Heart left ventricle (tissue), 16 donors: Measurements from ENCODE around the gene PUM1. TPM values are rescaled to one million over a fixed set of nuclear protein-coding genes. Genes with fewer than 3 reads are reported as not detected.

Source experiments
- ATAC-seq, 4 donors: fragments of 200-7000 bp; cut with Tn5 transposase; one replicate each; pipeline ENCODE4 v1.9.1; 2020 to 2022; ENCODE audit warnings: moderate library complexity in 4 of 4, mild to moderate bottlenecking in 3 of 4, moderate number of reproducible peaks in 1 of 4
- DNase-seq, 5 donors: peaks; one replicate each; pipeline ENCODE4 v3.0.0-alpha.2; 2020
- H3K27ac ChIP-seq, 12 donors: fragments of 200-600 bp; sonication (generic) in 4 of 12; one replicate each; pipeline versions ENCODE4 v1.5.0 to v1.8.0; 2016 to 2022; ENCODE audit warnings: mild to moderate bottlenecking in 2 of 12
- H3K27me3 ChIP-seq, 9 donors: fragments of 200-600 bp; sonication (generic) in 2 of 9; one replicate each; pipeline versions ENCODE4 v1.5.1 to v1.8.0; 2016 to 2022; ENCODE audit warnings: mild to moderate bottlenecking in 3 of 9
- H3K36me3 ChIP-seq, 9 donors: fragments of 200-600 bp; sonication (generic) in 2 of 9; one replicate each; pipeline versions ENCODE4 v1.5.0 to v1.8.0; 2018 to 2022; ENCODE audit warnings: mild to moderate bottlenecking in 2 of 9
- H3K4me1 ChIP-seq, 12 donors: fragments of 200-600 bp; sonication (generic) in 4 of 12; one replicate each; pipeline versions ENCODE4 v1.5.0 to v1.8.0; 2016 to 2022; ENCODE audit warnings: mild to moderate bottlenecking in 3 of 12
- H3K4me3 ChIP-seq, 12 donors: fragments of 200-600 bp; sonication (generic) in 4 of 12; one replicate each; pipeline versions ENCODE4 v1.5.0 to v1.8.0; 2017 to 2022; ENCODE audit warnings: mild to moderate bottlenecking in 9 of 12, moderate library complexity in 4 of 12
- H3K9me3 ChIP-seq, 12 donors: fragments of 200-600 bp; sonication (generic) in 4 of 12; one replicate each; pipeline versions ENCODE4 v1.5.0 to v1.8.0; 2016 to 2022; ENCODE audit warnings: mild to moderate bottlenecking in 1 of 12
- POLR2A ChIP-seq, 2 donors: fragments of 450-650 bp; IDR thresholded peaks; one replicate each; pipeline ENCODE4 v1.6.1; 2017; ENCODE audit warnings: antibody characterized with exemption in 2 of 2, mild to moderate bottlenecking in 2 of 2, moderate library complexity in 2 of 2
- WGBS, 4 donors: extraction: QIAGEN DNeasy Blood & Tissue Kit in 2 of 4; methylation state at CpG; one replicate each; pipeline versions ENCODE4 v1.1.5 to v1.1.7; 2013 to 2018; 5-methylcytosine and 5-hydroxymethylcytosine counted together
- intact Hi-C, 10 donors: fragments of 100-400 bp; cut with DNase I; formaldehyde crosslinking; loops; one replicate each; pipeline versions ENCODE4 v1.11.1 to v1.14.2; 2022
- polyA plus RNA-seq, 2 donors: library from polyadenylated mRNA; stranded (reverse); fragments of 200-250 nt; gene quantifications; one replicate each; pipeline ENCODE4 v1.2.3, GENCODE V29; 2013
- total RNA-seq, 9 donors: library from RNA; depleted of rRNA in 2 of 9; stranded (reverse); fragments of >200 nt in 2 of 9; fragmentation: NEBNext Ultra II Directional in 3 of 9; extraction: Animal tissue kit (Norgen Biotek cat#: 25700) in 3 of 9; gene quantifications; one replicate each; pipeline versions ENCODE4 v1.1.0 to v1.2.4, GENCODE V29; 2016 to 2023
- TF ChIP-seq, protein P1 (sequence below), 12 donors: fragments of 200-600 bp; sonication (generic) in 4 of 12; IDR thresholded peaks; one replicate each; pipeline versions ENCODE4 v1.5.0 to v1.8.0; 2018 to 2022; ENCODE audit warnings: antibody characterized with exemption in 12 of 12, mild to moderate bottlenecking in 5 of 12
- donor health status: ischemic (EF 13 %, LVEDD 7.1; RV severe dilation, severe dysfunction).
- donor health status: healthy with polysubstance abuse.
- donor health status: DM: no; HTN: yes; CAD: no.
- donor health status: DM: no; HTN: no; CAD: no.
- donor health status: ischemic (EF 25% LVEDD 6.9; RV normal size, moderate dysfunction).
- donor health status: ischemic (EF 25% LVEDD 5.7; RV mildly dilated, moderate dysfunction).
- donor health status: healthy.
- donor health status: DM: yes; HTN: yes; CAD: no.
- donor health status: ischemic (EF 35%, LVEDD 5.7; RV mildly dilated, moderate dysfunction).
- donor health status: nonischemic (EF 11% LVEDD 7.7; RV severe dilation, severe dysfunction).
- donor health status: DM: yes; HTN: yes; CAD: no.
- donor health status: PGD.
- donor health status: ischemic (EF 29% LVEDD 5.4; RV normal size, mild dysfunction).
- donor health status: nonischemic (EF 23%, LVEDD 6.1; RV moderate dilation, normal function).

PUM1 gene
- total and polyA plus RNA-seq, 11 donors = 19.2 to 96.3 (median 70.7) TPM

- peaks cover 5 to 38% (median 27%) of the 10 kb centered on the region in 12 donors for H3K4me1 ChIP-seq
- ATAC-seq = no peak
- no peaks in the 10 kb centered on the region for H3K9me3 ChIP-seq
- H3K27ac ChIP-seq = peak overlapping the region in 1 of 12 donors; percentile 88
- H3K36me3 ChIP-seq = no peaks in the 10 kb centered on the region
- H3K27me3 ChIP-seq = no peaks in the 10 kb centered on the region
- TF ChIP-seq, protein P1, sequence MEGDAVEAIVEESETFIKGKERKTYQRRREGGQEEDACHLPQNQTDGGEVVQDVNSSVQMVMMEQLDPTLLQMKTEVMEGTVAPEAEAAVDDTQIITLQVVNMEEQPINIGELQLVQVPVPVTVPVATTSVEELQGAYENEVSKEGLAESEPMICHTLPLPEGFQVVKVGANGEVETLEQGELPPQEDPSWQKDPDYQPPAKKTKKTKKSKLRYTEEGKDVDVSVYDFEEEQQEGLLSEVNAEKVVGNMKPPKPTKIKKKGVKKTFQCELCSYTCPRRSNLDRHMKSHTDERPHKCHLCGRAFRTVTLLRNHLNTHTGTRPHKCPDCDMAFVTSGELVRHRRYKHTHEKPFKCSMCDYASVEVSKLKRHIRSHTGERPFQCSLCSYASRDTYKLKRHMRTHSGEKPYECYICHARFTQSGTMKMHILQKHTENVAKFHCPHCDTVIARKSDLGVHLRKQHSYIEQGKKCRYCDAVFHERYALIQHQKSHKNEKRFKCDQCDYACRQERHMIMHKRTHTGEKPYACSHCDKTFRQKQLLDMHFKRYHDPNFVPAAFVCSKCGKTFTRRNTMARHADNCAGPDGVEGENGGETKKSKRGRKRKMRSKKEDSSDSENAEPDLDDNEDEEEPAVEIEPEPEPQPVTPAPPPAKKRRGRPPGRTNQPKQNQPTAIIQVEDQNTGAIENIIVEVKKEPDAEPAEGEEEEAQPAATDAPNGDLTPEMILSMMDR (IDR thresholded peaks at IDR 0.05) = no peak
- no peak for TF ChIP-seq POLR2A (IDR thresholded peaks at IDR 0.05)
- intact Hi-C loops = loop anchor here in 5 of 10 donors (5.0 to 10.0 kb wide), 4 partner anchors 46 to 56 kb away; no protein-coding TSS in a partner anchor
- 89 to 94% (median 92%) methylated on average over 5 to 6 of the region's 6 CpGs for WGBS, 4 donors
- peak in 3 of 5 donors; percentile 12 to 42 (median 23) for DNase-seq
- no peak overlapping the region for H3K4me3 ChIP-seq
These were observed 165.0 kb downstream of the PUM1 start for GRCh38 chr1:30900486-30900885.

GRCh38 chr1:30899577-30900389 is 165.7 kb downstream of the PUM1 start:
- H3K27ac ChIP-seq = peak overlapping the region in 1 of 12 donors; percentile 88
- DNase-seq (peak in 3 of 5 donors; percentile 7 to 19 (median 7)), ATAC-seq (no peak)
- no peaks in the 10 kb centered on the region for H3K9me3 ChIP-seq
- H3K4me3 ChIP-seq = no peak overlapping the region
- TF ChIP-seq, protein P1 (IDR thresholded peaks at IDR 0.05) = no peak
- no peak for TF ChIP-seq POLR2A (IDR thresholded peaks at IDR 0.05)
- 82 to 91% (median 84%) methylated on average over 13 of the region's 13 CpGs for WGBS, 4 donors
- peaks cover 5 to 43% (median 28%) of the 10 kb centered on the region in 12 donors for H3K4me1 ChIP-seq
- no peaks in the 10 kb centered on the region for H3K27me3 ChIP-seq
- intact Hi-C loops = loop anchor here in 5 of 10 donors (5.0 to 10.0 kb wide), 4 partner anchors 45 to 55 kb away; no protein-coding TSS in a partner anchor
- no peaks in the 10 kb centered on the region for H3K36me3 ChIP-seq

DNA sequence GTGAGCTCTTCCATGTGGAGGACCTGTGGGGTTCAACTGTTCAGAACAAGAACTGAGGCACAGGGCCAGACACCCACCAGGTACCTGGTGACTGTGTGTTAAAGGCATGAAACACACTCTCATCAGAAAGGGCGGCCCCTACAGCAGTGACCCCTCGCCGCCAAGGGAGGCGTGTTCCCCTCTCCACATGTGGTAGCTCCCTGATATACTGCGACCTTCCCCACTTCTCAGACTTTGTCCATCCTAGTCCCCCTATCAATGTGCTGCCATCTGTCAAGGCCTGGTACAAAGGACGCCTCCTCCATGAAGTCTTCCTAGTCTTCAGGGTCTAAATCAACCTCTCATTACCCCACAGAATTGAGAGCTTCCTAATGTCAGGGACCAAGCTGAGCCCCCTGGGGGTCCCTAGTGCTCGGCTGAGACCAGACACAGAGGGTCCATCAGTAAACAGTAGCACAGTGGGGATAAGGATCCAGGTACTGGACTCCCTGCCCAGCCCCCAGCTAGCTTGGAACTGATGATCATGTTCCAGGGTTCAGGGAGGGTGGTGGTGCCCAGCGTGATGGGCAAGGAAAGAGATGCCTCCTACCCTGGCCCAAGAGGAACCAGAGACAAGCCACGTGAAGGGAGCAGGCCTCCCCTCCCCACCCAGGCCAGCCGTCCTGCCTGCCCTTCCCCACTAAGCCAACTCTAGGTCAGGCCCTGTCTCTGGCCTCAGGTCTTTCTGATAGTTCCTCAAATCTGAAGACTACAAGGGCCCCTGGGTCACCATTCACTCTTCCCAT is 167.3 kb downstream of the PUM1 start:
- peaks cover 5 to 41% (median 28%) of the 10 kb centered on the region in 12 donors for H3K4me1 ChIP-seq
- no peaks in the 10 kb centered on the region for H3K27me3 ChIP-seq
- intact Hi-C loops = no loop called here

More for the DNA sequence above, 167.3 kb downstream of the PUM1 start:
- no peak for TF ChIP-seq POLR2A (IDR thresholded peaks at IDR 0.05)
- TF ChIP-seq, protein P1 (IDR thresholded peaks at IDR 0.05) = no peak
- Histone ChIP-seq H3K36me3 (no peaks in the 10 kb centered on the region), H3K27ac (peak overlapping the region in 1 of 12 donors; percentile 88), H3K4me3 (no peak overlapping the region), H3K9me3 (no peaks in the 10 kb centered on the region)
- 82 to 97% (median 90%) methylated on average over 5 to 10 of the region's 10 CpGs for WGBS, 4 donors
- ATAC-seq (no peak), DNase-seq (peak in 3 of 5 donors; percentile 4 to 22 (median 19))
